ENCODE measurements around the gene SYNDIG1. TPM values are rescaled to one million over a fixed set of nuclear protein-coding genes. Genes with fewer than 3 reads are reported as not detected.

SYNDIG1 gene
- total RNA-seq, 2 experiments from 2014 or later: not detected

DNA sequence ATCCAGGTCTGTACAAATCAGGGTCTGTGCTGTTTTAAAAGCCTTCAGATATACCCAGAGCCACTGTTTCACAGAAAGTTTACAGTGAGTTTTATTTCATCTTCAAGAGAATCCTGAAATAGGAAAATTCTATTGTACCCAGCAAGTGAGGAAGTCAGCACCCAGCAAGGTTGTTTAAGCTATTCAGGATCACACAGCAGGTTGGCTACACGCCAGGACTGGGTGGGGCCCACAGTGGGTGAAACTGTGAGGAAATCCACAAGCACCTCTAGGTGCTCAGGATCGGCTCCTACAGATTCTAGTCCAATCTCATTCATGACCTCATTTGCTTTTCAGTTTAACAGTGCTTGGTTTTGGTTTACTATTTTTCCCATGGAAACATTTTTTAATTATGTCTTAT lies 128.9 kb downstream of the SYNDIG1 start:
- TF ChIP-seq EZH2phosphoT487 (IDR thresholded peaks at IDR 0.05; ENCODE audit: borderline replicate concordance, low read depth, low read length): no peak
- TF ChIP-seq, protein P1, sequence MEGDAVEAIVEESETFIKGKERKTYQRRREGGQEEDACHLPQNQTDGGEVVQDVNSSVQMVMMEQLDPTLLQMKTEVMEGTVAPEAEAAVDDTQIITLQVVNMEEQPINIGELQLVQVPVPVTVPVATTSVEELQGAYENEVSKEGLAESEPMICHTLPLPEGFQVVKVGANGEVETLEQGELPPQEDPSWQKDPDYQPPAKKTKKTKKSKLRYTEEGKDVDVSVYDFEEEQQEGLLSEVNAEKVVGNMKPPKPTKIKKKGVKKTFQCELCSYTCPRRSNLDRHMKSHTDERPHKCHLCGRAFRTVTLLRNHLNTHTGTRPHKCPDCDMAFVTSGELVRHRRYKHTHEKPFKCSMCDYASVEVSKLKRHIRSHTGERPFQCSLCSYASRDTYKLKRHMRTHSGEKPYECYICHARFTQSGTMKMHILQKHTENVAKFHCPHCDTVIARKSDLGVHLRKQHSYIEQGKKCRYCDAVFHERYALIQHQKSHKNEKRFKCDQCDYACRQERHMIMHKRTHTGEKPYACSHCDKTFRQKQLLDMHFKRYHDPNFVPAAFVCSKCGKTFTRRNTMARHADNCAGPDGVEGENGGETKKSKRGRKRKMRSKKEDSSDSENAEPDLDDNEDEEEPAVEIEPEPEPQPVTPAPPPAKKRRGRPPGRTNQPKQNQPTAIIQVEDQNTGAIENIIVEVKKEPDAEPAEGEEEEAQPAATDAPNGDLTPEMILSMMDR (conservative IDR thresholded peaks at IDR 0.05; ENCODE audit: low read length): no peak
- Histone ChIP-seq H3K27ac (ENCODE audit: low read depth, low read length, poor library complexity, severe bottlenecking) (no peak overlapping the region), H3K9me3 (ENCODE audit: low read length) (no peaks in the 10 kb centered on the region), H4K20me1 (ENCODE audit: insufficient read depth, low read length) (no peaks in the 10 kb centered on the region), H3K9me2 (ENCODE audit: insufficient read depth, low read length) (no peaks in the 10 kb centered on the region), H3K79me2 (ENCODE audit: insufficient read depth, low read depth, low read length) (no peaks in the 10 kb centered on the region), H2AFZ (ENCODE audit: low read length) (no peak overlapping the region), H3K4me1 (ENCODE audit: insufficient read depth, low read length, poor library complexity, severe bottlenecking) (no peaks in the 10 kb centered on the region), H3K4me3 (ENCODE audit: low read depth, low read length, poor library complexity, severe bottlenecking) (no peak overlapping the region), H3K36me3 (ENCODE audit: insufficient read depth, low read length) (no peaks in the 10 kb centered on the region), H3K4me2 (ENCODE audit: low read length) (no peak overlapping the region)
- intact Hi-C loops (cut with micrococcal nuclease; ENCODE audit: unreplicated experiment): no loop called here
- no peak for DNase-seq (ENCODE audit: low spot score)
- POLR2A ChIA-PET: no interaction called here
- CTCF ChIA-PET (ENCODE audit: unreplicated experiment): no interaction called here
- no TSS peak for BruUV-seq (replicated peaks)

DNA sequence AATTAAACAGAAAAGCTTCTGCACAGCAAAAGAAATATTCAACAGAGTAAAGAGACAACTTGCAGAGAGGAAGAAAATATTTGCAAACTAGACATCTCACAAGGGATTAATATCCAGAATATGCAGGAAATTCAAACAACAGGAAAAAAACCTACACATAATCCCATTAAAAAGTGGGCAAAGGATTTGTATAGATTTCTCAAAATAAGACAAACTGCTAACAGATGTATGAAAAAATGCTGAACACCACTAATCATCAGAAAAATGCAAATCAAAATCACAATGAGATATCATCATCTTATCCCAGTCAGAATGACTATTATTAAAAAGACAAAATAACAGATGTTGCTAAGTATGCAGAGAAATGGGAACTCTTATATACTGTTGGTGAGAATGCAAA lies 129.6 kb downstream of the SYNDIG1 start:
- Histone ChIP-seq H3K4me1 (ENCODE audit: insufficient read depth, low read length, poor library complexity, severe bottlenecking) (no peaks in the 10 kb centered on the region), H3K79me2 (ENCODE audit: insufficient read depth, low read depth, low read length) (no peaks in the 10 kb centered on the region), H3K4me2 (ENCODE audit: low read length) (no peak overlapping the region), H3K36me3 (ENCODE audit: insufficient read depth, low read length) (no peaks in the 10 kb centered on the region), H3K9me3 (ENCODE audit: low read length) (no peaks in the 10 kb centered on the region), H3K4me3 (ENCODE audit: low read depth, low read length, poor library complexity, severe bottlenecking) (no peak overlapping the region), H4K20me1 (ENCODE audit: insufficient read depth, low read length) (no peaks in the 10 kb centered on the region), H3K9me2 (ENCODE audit: insufficient read depth, low read length) (no peaks in the 10 kb centered on the region), H2AFZ (ENCODE audit: low read length) (no peak overlapping the region), H3K27ac (ENCODE audit: low read depth, low read length, poor library complexity, severe bottlenecking) (no peak overlapping the region)
- TF ChIP-seq EZH2phosphoT487 (IDR thresholded peaks at IDR 0.05; ENCODE audit: borderline replicate concordance, low read depth, low read length): no peak
- TF ChIP-seq, protein P1 (conservative IDR thresholded peaks at IDR 0.05; ENCODE audit: low read length): no peak
- no peak for DNase-seq (ENCODE audit: low spot score)
- no TSS peak for BruUV-seq (replicated peaks)
- POLR2A ChIA-PET: no interaction called here
- intact Hi-C loops (cut with micrococcal nuclease; ENCODE audit: unreplicated experiment): no loop called here
- CTCF ChIA-PET (ENCODE audit: unreplicated experiment): no interaction called here

DNA sequence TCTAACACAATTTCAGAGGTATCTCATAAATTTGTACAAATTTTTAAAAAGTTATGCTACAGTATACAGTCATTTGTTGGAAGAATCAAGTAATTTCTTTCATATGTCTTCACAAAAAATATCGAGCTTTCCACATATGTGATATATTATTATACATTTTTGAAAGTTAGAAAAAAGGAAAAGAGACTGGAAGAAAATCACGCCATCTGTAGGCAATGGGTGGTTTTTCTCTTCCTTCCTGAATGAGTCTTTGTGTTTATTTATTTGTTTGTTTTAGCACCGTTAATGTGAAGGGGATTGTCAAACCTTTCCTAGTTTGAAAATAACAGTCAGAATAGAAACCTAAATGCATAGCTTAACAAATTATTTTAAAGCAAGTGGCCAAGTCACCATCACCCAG lies 130.6 kb downstream of the SYNDIG1 start:
- no TSS peak for BruUV-seq (replicated peaks)
- Histone ChIP-seq H2AFZ (ENCODE audit: low read length) (no peak overlapping the region), H3K27ac (ENCODE audit: low read depth, low read length, poor library complexity, severe bottlenecking) (no peak overlapping the region), H3K79me2 (ENCODE audit: insufficient read depth, low read depth, low read length) (no peaks in the 10 kb centered on the region), H3K36me3 (ENCODE audit: insufficient read depth, low read length) (no peaks in the 10 kb centered on the region), H4K20me1 (ENCODE audit: insufficient read depth, low read length) (no peaks in the 10 kb centered on the region), H3K9me3 (ENCODE audit: low read length) (no peaks in the 10 kb centered on the region), H3K9me2 (ENCODE audit: insufficient read depth, low read length) (no peaks in the 10 kb centered on the region), H3K4me2 (ENCODE audit: low read length) (no peak overlapping the region), H3K4me1 (ENCODE audit: insufficient read depth, low read length, poor library complexity, severe bottlenecking) (no peaks in the 10 kb centered on the region), H3K4me3 (ENCODE audit: low read depth, low read length, poor library complexity, severe bottlenecking) (no peak overlapping the region)
- DNase-seq (ENCODE audit: low spot score): no peak
- CTCF ChIA-PET (ENCODE audit: unreplicated experiment): no interaction called here
- TF ChIP-seq, protein P1 (conservative IDR thresholded peaks at IDR 0.05; ENCODE audit: low read length): 0 out of 2 replicates have a peak, but pooled peaks have one; percentile 27
- TF ChIP-seq EZH2phosphoT487 (IDR thresholded peaks at IDR 0.05; ENCODE audit: borderline replicate concordance, low read depth, low read length): no peak
- POLR2A ChIA-PET: no interaction called here
- intact Hi-C loops (cut with micrococcal nuclease; ENCODE audit: unreplicated experiment): no loop called here
